Measurements from ENCODE around the gene GLI2. TPM values are rescaled to one million over a fixed set of nuclear protein-coding genes. Genes with fewer than 3 reads are reported as not detected.

Gene GLI2
- total and polyA plus RNA-seq, 2 of the 13 experiments (the other 11 are each of a cell fraction or from before 2014, with no cell fraction given) = not detected

GRCh38 chr2:120709608-120710041, 26.0 kb upstream of the GLI2 start:
- DNase-seq (ENCODE audit: low spot score) (no peak), FAIRE-seq (no peak), ATAC-seq (no peak)
- TF ChIP-seq ZSCAN25 (CRISPR knock-in tag; IDR thresholded peaks at IDR 0.05) (no peak), ZNF326 (CRISPR knock-in tag; IDR thresholded peaks at IDR 0.05; ENCODE audit: borderline replicate concordance) (no peak), ZNF557 (CRISPR knock-in tag; IDR thresholded peaks at IDR 0.05) (no peak), ZNF83 (CRISPR knock-in tag; IDR thresholded peaks at IDR 0.05; ENCODE audit: borderline replicate concordance) (no peak), MED13 (CRISPR knock-in tag; IDR thresholded peaks at IDR 0.05) (no peak), NFIC (IDR thresholded peaks at IDR 0.05; ENCODE audit: low read length) (no peak), TEF (CRISPR knock-in tag; IDR thresholded peaks at IDR 0.05) (no peak), NFKBIZ (CRISPR knock-in tag; IDR thresholded peaks at IDR 0.05) (no peak), HMG20B (CRISPR knock-in tag; conservative IDR thresholded peaks at IDR 0.05) (no peak), MEIS2 (CRISPR knock-in tag; IDR thresholded peaks at IDR 0.05) (no peak), CCAR2 (optimal IDR thresholded peaks at IDR 0.05; ENCODE audit: low read depth, low read length) (no peak)
- Histone ChIP-seq H3K27me3 (ENCODE audit: control insufficient read depth in 1 of 2, insufficient read depth in 2 of 2, low read length in 2 of 2) (peaks cover 6 to 90% of the 10 kb centered on the region in 2 experiments; a peak in 4 of 5 replicates), H3K79me2 (ENCODE audit: insufficient read depth, low read length) (no peaks in the 10 kb centered on the region), H3K9ac (ENCODE audit: insufficient read depth, low read depth, low read length) (no peak overlapping the region), H3K4me3 (replicated peaks in 1 of 3; ENCODE audit: insufficient read depth in 1 of 3, low read depth in 2 of 3, low read length in 3 of 3) (no peak overlapping the region), H3K36me3 (replicated peaks in 1 of 2; ENCODE audit: control insufficient read depth in 1 of 2, insufficient read depth in 2 of 2, low read length in 2 of 2) (no peaks in the 10 kb centered on the region), H3K9me3 (ENCODE audit: low read length) (no peaks in the 10 kb centered on the region), H2AFZ (ENCODE audit: low read length) (no peak overlapping the region), H3K4me2 (ENCODE audit: low read depth, low read length) (no peak overlapping the region), H3K4me1 (ENCODE audit: insufficient read depth, low read length) (no peaks in the 10 kb centered on the region), H3K27ac (ENCODE audit: extremely low read length, insufficient read depth, low read length) (no peak overlapping the region), H4K20me1 (ENCODE audit: insufficient read depth, low read length) (no peaks in the 10 kb centered on the region)
- no TSS peak for BruUV-seq (replicated peaks)
- CTCF ChIA-PET (ENCODE audit: low intra/inter-chr PET ratio, low total read pairs) = no interaction called here
- WGBS (ENCODE audit: low lambda C conversion rate) = 48% methylated on average over 4 of the region's 5 CpGs
- in situ Hi-C loops (cut with HindIII; ENCODE audit: extremely low pct_ligation_motif_present, low pct_unique_long_range_greater_than_20kb) = no loop called here
- intact Hi-C loops (cut with micrococcal nuclease; ENCODE audit: unreplicated experiment) = no loop called here
- POLR2A ChIA-PET = no interaction called here
